Naive thymus-derived CD8-positive, alpha-beta T cell (primary cell): Measurements from ENCODE around the gene SLC9C2. TPM values are rescaled to one million over a fixed set of nuclear protein-coding genes. Genes with fewer than 3 reads are reported as not detected.
"Not testable (repeated sequence)": the region's sequence is repeated elsewhere in the genome, so short reads cannot be mapped to it uniquely, and the experiment has no call there.

Source experiments
- ATAC-seq, 2 donors: fragments of 150-1000 bp; cut with Tn5 transposase in 1 of 2; sonication (Bioruptor Pico), chemical (Tn5 transposase) in 1 of 2; 1 replicate in 1 of 2; 2 replicates in 1 of 2; pipeline ENCODE4 v1.10.0; 2021; ENCODE audit warnings: mild to moderate bottlenecking in 2 of 2, moderate library complexity in 2 of 2
- POLR2A ChIA-PET: fragments of 350-600 bp; sonication (Branson Sonifier 250); formaldehyde crosslinking; loops from one replicate; lab custom pipeline; 2021; ENCODE audit warnings: antibody characterized with exemption; lab: Charles Lee
- DNase-seq, 10 donors: peaks; one replicate each; pipeline versions ENCODE4 v3.0.0 to v3.0.0-alpha.2; 2020 to 2022
- H3K27ac Mint-ChIP-seq, 10 donors: one replicate each; pipeline ENCODE4 v1.8.0; 2020 to 2022; ENCODE audit warnings: mild to moderate bottlenecking in 10 of 10, mixed read lengths in 10 of 10, moderate library complexity in 4 of 10, inconsistent platforms in 1 of 10
- H3K27me3 Mint-ChIP-seq, 5 donors: one replicate each; pipeline ENCODE4 v1.8.0; 2021 to 2022; ENCODE audit warnings: mixed read lengths in 5 of 5
- H3K36me3 Mint-ChIP-seq, 3 donors: one replicate each; pipeline ENCODE4 v1.8.0; 2020 to 2022; ENCODE audit warnings: mixed read lengths in 3 of 3, mild to moderate bottlenecking in 2 of 3, inconsistent platforms in 1 of 3
- H3K4me1 Mint-ChIP-seq, 4 donors: one replicate each; pipeline ENCODE4 v1.8.0; 2021 to 2022; ENCODE audit warnings: mixed read lengths in 4 of 4
- H3K4me3 Mint-ChIP-seq, 10 donors: one replicate each; pipeline ENCODE4 v1.8.0; 2020 to 2022; ENCODE audit warnings: mild to moderate bottlenecking in 10 of 10, mixed read lengths in 10 of 10, moderate library complexity in 6 of 10, inconsistent platforms in 1 of 10
- H3K9me3 Mint-ChIP-seq, 9 donors: one replicate each; pipeline ENCODE4 v1.8.0; 2020 to 2022; ENCODE audit warnings: mixed read lengths in 9 of 9, mild to moderate bottlenecking in 3 of 9, inconsistent platforms in 1 of 9, moderate library complexity in 1 of 9
- polyA plus RNA-seq, 3 donors: library from polyadenylated mRNA; unstranded; fragments of 300-500 nt; fragmentation: Illumina TruSeq; gene quantifications; one replicate each; pipeline ENCODE4 v1.2.3, GENCODE V29; 2021
- total RNA-seq, 8 experiments: library from RNA in 2 of 8; stranded (reverse) in 2 of 8; gene quantifications; one replicate each; pipeline ENCODE4 v1.2.3 and lab custom pipeline; 2021 to 2026

SLC9C2 gene
- total and polyA plus RNA-seq, 5 experiments from 2014 or later, result not detected

GRCh38 chr1:173549813-173550212 lies 53.1 kb downstream of the SLC9C2 start:
- ATAC-seq, result no peak
- peak overlapping the region in 5 of 10 donors; percentile 22 to 59 (median 48) for H3K4me3 Mint-ChIP-seq
- H3K36me3 Mint-ChIP-seq, result no peaks in the 10 kb centered on the region
- no peak for DNase-seq
- H3K9me3 Mint-ChIP-seq, result no peaks in the 10 kb centered on the region
- H3K4me1 Mint-ChIP-seq, result peaks cover 21 to 72% (median 59%) of the 10 kb centered on the region in 4 donors
- POLR2A ChIA-PET, result interaction anchor here (1.5 kb wide), 1 partner anchor 72 kb away, joined by 10 read pairs; the partner anchor contains the start of gene PRDX6
- H3K27me3 Mint-ChIP-seq, result no peaks in the 10 kb centered on the region
- peak overlapping the region in 9 of 10 donors; percentile 31 to 86 (median 69) for H3K27ac Mint-ChIP-seq

DNA sequence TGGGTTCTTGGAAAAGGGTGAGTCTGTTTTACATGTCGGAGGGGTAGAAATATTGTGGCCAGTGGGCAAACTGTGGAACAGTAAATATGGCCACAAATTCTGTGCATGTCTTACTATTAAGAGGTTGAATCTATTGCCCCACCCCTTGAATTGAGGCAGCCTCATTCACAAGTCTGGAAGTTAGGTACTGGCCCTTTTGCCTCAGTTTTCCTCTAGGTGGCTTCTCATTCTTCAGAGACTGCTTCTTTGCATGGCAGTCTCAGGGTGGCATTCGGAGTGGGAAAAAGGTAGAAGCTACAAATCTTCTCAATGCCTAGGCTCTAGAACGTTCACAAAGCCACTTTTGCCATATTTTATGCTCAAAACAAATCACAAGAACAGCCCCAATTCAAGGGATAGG lies 57.2 kb downstream of the SLC9C2 start:
- Mint-ChIP-seq H3K27me3 (no peaks in the 10 kb centered on the region), H3K9me3 (peaks cover 0 to 12% (median 3%) of the 10 kb centered on the region in 9 donors), H3K4me3 (no peak overlapping the region), H3K27ac (no peak overlapping the region), H3K36me3 (peaks cover 0 to 4% (median 0%) of the 10 kb centered on the region in 3 donors), H3K4me1 (peaks cover 9 to 30% (median 23%) of the 10 kb centered on the region in 4 donors)
- POLR2A ChIA-PET, result no interaction called here
- ATAC-seq (no peak), DNase-seq (no peak)

DNA sequence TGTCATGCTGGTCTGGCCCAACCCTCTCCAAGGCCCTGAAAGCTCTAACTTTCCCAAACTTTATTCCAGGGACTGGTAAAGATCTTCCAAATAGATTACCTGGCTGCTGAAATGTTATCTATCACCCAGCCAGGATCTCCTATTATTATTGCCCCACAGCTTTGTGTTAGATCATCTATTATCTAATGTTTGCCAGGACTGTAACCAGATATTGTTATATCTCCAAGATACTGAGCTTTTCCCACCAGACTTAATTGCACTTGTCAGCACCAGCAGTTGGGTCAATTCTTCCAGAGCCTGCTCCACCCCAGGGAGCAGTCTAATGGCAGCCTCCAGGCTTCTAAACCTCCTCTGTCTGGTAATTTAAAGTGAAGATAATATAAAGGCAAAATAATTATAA lies 66.6 kb downstream of the SLC9C2 start:
- Mint-ChIP-seq H3K9me3 (peaks cover 0 to 8% (median 3%) of the 10 kb centered on the region in 9 donors), H3K4me3 (no peak overlapping the region), H3K27me3 (peaks cover 0 to 3% (median 0%) of the 10 kb centered on the region in 5 donors), H3K27ac (no peak overlapping the region), H3K4me1 (peaks cover 6 to 19% (median 10%) of the 10 kb centered on the region in 4 donors), H3K36me3 (peaks cover 0 to 14% (median 0%) of the 10 kb centered on the region in 3 donors)
- ATAC-seq (no peak), DNase-seq (no peak)
- POLR2A ChIA-PET, result no interaction called here

DNA sequence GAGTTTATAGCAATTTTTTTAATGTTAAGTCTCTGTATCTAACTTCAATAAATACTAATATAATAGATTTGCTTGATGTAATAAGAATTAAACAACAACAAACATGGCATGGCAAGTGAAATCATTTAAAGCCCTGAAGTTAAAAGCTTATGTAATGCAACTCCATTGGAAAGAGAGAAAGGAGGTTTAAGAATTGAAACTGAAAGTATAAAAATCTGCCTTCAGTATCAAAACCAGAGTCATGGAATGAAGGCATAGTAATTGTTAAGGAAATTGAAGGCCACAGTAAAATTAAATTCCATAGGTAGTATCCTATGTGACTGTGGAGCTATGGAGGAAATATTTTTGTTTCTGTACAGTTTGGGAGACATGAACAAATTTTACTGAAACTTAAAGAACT lies 70.6 kb downstream of the SLC9C2 start:
- Mint-ChIP-seq H3K9me3 (no peaks in the 10 kb centered on the region), H3K27ac (peak overlapping the region in 9 of 10 donors; percentile 5 to 91 (median 63)), H3K27me3 (no peaks in the 10 kb centered on the region), H3K4me1 (peaks cover 18 to 45% (median 27%) of the 10 kb centered on the region in 4 donors), H3K4me3 (peak overlapping the region; percentile 26 to 81 (median 62)), H3K36me3 (no peaks in the 10 kb centered on the region)
- DNase-seq, result peak in 1 of 10 donors; percentile 12
- no peak for ATAC-seq
- POLR2A ChIA-PET, result no interaction called here

DNA sequence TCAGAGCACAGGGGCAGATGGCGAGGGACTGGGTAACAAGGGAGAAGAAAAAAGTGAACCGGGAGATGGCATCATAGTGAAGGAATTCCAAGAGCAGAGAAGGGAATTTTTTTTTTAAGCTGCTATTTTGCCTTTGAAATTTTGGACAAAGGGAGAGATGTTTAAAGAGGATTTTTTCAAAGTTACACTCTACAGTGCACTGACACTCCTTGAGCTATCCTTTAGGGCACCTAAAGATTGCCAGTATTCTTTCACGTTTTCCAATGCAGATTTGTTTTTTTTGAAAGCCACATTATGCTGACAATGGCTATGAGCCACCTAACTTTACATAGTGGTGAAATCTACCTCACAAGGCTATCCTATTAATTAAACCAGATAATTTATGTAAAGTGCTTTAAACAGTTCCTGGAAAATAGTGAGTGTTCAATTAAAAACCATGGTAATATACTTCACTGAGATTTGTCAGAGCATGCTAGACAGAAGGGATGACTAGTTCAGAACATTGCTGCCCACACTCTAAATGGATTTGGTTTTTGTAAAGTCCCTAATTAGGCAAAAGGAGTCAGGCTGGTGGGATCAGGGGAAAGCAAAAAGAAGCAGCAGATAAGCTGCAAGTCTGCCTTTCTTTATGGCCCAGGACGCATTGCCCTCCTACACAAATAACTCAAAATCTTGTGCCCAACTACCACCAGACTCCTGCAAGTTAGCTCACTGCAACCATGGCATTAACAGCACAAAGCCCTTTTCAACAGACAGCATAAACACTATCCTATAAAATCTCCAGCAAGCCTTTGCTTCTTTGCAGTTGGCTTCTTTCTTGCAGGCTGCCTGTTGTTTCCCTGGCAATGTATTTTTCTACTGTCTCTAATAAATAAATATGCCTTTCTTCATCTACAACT lies 71.8 kb downstream of the SLC9C2 start:
- Mint-ChIP-seq H3K4me1 (peaks cover 18 to 50% (median 28%) of the 10 kb centered on the region in 4 donors), H3K27ac (peak overlapping the region in 2 of 10 donors; percentile 20 to 67), H3K36me3 (no peaks in the 10 kb centered on the region), H3K9me3 (no peaks in the 10 kb centered on the region), H3K27me3 (no peaks in the 10 kb centered on the region), H3K4me3 (no peak overlapping the region)
- ATAC-seq (no peak), DNase-seq (no peak)
- POLR2A ChIA-PET, result no interaction called here

DNA sequence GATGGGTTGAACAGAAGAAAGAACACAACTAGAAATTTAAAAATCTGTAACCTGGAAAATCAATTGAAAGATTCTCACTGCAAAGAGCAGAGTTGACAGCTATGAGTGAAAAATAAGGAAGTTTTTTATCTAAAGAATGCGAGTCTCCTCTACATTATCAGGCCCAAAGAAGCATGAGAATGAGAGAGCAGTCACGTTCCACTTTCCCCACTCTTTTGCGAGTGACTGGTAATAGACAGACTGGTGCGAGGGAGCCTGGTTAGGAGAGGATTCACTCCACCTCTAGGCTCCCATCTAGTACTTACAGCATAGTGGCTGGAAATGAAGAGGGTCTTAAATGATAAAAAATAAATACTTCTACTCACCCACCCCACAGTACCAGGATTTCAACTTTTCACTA lies 73.8 kb downstream of the SLC9C2 start:
- H3K27ac Mint-ChIP-seq, result peak overlapping the region in 5 of 10 donors; percentile 13 to 56 (median 41)
- no peak for ATAC-seq

DNA sequence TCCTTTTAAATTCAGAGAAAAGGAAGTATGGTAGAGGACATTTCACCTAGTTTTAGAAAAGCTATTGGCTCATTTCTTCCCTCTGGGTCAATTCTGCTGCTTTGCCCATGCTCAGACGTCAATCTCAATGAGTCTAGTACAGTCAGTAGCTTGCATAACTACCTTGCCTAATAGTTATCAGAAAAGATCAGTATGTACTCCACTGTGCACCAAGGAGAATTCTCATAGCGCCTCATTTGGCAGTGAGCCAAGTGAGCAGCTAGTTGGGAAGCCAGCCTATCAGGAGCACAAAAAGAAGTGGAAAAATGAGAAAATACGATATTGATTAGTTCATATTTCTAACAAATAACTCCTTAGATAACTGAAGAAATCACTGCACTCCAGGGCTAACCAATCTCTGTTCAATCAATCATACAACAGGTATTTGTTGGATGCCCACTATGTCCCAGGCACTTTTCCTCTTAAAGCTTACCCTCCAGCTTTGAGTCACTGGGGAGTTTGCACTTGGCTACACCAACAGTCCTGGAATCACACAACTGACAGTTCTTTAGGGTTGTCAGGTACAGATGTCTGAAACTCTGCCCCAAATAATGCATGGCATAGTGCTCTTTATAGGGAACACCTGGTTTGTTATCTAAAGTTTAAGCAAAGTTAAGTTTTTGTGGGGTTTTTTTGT lies 75.6 kb downstream of the SLC9C2 start:
- POLR2A ChIA-PET, result no interaction called here
- peaks cover 14 to 43% (median 24%) of the 10 kb centered on the region in 4 donors for H3K4me1 Mint-ChIP-seq
- no peak overlapping the region for H3K27ac Mint-ChIP-seq
- no peak for DNase-seq
- H3K4me3 Mint-ChIP-seq, result no peak overlapping the region
- no peaks in the 10 kb centered on the region for H3K36me3 Mint-ChIP-seq
- no peaks in the 10 kb centered on the region for H3K9me3 Mint-ChIP-seq
- no peak for ATAC-seq
- H3K27me3 Mint-ChIP-seq, result no peaks in the 10 kb centered on the region

More for the DNA sequence above, 73.8 kb downstream of the SLC9C2 start:
- POLR2A ChIA-PET, result no interaction called here
- Mint-ChIP-seq H3K9me3 (no peaks in the 10 kb centered on the region), H3K4me1 (peaks cover 18 to 51% (median 29%) of the 10 kb centered on the region in 4 donors), H3K4me3 (peak overlapping the region in 1 of 10 donors; percentile 6), H3K36me3 (no peaks in the 10 kb centered on the region), H3K27me3 (no peaks in the 10 kb centered on the region)
- DNase-seq, result no peak

DNA sequence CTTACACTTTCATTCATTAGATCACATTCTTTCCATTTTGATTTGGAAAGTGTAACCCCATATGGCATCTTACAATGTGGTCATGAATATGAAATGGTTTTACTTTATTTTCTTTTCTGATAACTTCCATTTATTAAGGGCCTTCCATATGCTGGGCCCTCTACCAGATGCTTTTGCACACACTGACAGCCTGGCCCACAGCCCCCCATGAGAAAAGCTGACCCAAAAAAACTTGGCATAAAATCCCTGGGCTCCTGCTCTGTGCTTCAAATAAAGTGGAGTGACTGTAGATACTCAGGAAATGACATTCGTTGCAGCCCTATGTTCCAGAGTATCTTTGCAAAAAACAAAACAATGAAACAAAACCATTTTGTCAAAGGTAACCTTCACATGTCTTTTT lies 76.9 kb downstream of the SLC9C2 start:
- ATAC-seq (no peak), DNase-seq (no peak)
- no peak overlapping the region for H3K4me3 Mint-ChIP-seq
- peaks cover 10 to 31% (median 19%) of the 10 kb centered on the region in 4 donors for H3K4me1 Mint-ChIP-seq
- no peaks in the 10 kb centered on the region for H3K27me3 Mint-ChIP-seq
- POLR2A ChIA-PET, result no interaction called here
- H3K36me3 Mint-ChIP-seq, result no peaks in the 10 kb centered on the region
- H3K27ac Mint-ChIP-seq, result peak overlapping the region in 2 of 10 donors; percentile 12 to 54
- H3K9me3 Mint-ChIP-seq, result no peaks in the 10 kb centered on the region

- Mint-ChIP-seq H3K27me3 (no peaks in the 10 kb centered on the region), H3K27ac (peak overlapping the region in 1 of 10 donors; percentile 16)
- ATAC-seq, result no peak
These were observed 79.5 kb downstream of the SLC9C2 start for GRCh38 chr1:173523329-173523728.

GRCh38 chr1:173520799-173521198 lies 82.1 kb downstream of the SLC9C2 start:
- POLR2A ChIA-PET, result no interaction called here
- no peak for ATAC-seq
- Mint-ChIP-seq H3K27ac (no peak overlapping the region), H3K9me3 (no peaks in the 10 kb centered on the region), H3K4me1 (peaks cover 6 to 20% (median 10%) of the 10 kb centered on the region in 4 donors), H3K36me3 (no peaks in the 10 kb centered on the region), H3K4me3 (no peak overlapping the region), H3K27me3 (no peaks in the 10 kb centered on the region)
- no peak for DNase-seq

More at GRCh38 chr1:173523329-173523728, 79.5 kb downstream of the SLC9C2 start:
- H3K36me3 Mint-ChIP-seq, result no peaks in the 10 kb centered on the region
- H3K4me1 Mint-ChIP-seq, result peaks cover 6 to 25% (median 13%) of the 10 kb centered on the region in 4 donors
- no peak overlapping the region for H3K4me3 Mint-ChIP-seq
- no peak for DNase-seq
- no peaks in the 10 kb centered on the region for H3K9me3 Mint-ChIP-seq
- POLR2A ChIA-PET, result no interaction called here

GRCh38 chr1:173514503-173514902 lies 88.4 kb downstream of the SLC9C2 start:
- POLR2A ChIA-PET, H3K27me3 Mint-ChIP-seq, ATAC-seq, H3K27ac Mint-ChIP-seq, DNase-seq, H3K4me3 Mint-ChIP-seq: not testable (repeated sequence)
- Mint-ChIP-seq H3K36me3 (peaks cover 0 to 18% (median 12%) of the 10 kb centered on the region in 3 donors), H3K4me1 (peaks cover 4 to 20% (median 10%) of the 10 kb centered on the region in 4 donors), H3K9me3 (peaks cover 4 to 22% (median 11%) of the 10 kb centered on the region in 9 donors)

GRCh38 chr1:173509797-173510196 lies 93.1 kb downstream of the SLC9C2 start:
- peaks cover 0 to 1% (median 0%) of the 10 kb centered on the region in 4 donors for H3K4me1 Mint-ChIP-seq
- H3K4me3 Mint-ChIP-seq, result no peak overlapping the region
- peaks cover 0 to 13% (median 12%) of the 10 kb centered on the region in 3 donors for H3K36me3 Mint-ChIP-seq
- POLR2A ChIA-PET, result no interaction called here
- H3K9me3 Mint-ChIP-seq, result peaks cover 4 to 17% (median 11%) of the 10 kb centered on the region in 9 donors
- no peak for ATAC-seq
- H3K27me3 Mint-ChIP-seq, result peaks cover 0 to 5% (median 0%) of the 10 kb centered on the region in 5 donors
- no peak overlapping the region for H3K27ac Mint-ChIP-seq
- DNase-seq, result no peak
